ENCODE data around the gene SSRP1.
"Not testable (repeated sequence)": the region's sequence is repeated elsewhere in the genome, so short reads cannot be mapped to it uniquely, and the experiment has no call there.

- not testable (repeated sequence) for TF ChIP-seq EP300 (IDR thresholded peaks at IDR 0.05); POLR2A (IDR thresholded peaks at IDR 0.05; ENCODE audit: low read length); CTCF (IDR thresholded peaks at IDR 0.05)
Measured at GRCh38 chr11:57281546-57281945, 54.1 kb downstream of the SSRP1 start.

All from A549 (cell line).